Rectal smooth muscle tissue (tissue), 1 donor: ENCODE data around the gene VGF.
A peak's percentile ranks its signal among the peaks of the same experiment; 100 is the strongest.
"Not testable (repeated sequence)": the region's sequence is repeated elsewhere in the genome, so short reads cannot be mapped to it uniquely, and the experiment has no call there.

Experiments
- H3K27ac ChIP-seq: one replicate; pipeline ENCODE4 v1.7.0; 2013; ENCODE audit warnings: low read depth, low read length, inconsistent platforms
- H3K27me3 ChIP-seq: one replicate; pipeline ENCODE4 v1.7.0; 2013; ENCODE audit warnings: low read length; ENCODE audit not compliant: control insufficient read depth, insufficient read depth
- H3K36me3 ChIP-seq: one replicate; pipeline ENCODE4 v1.7.0; 2013; ENCODE audit warnings: low read length; ENCODE audit not compliant: control insufficient read depth, insufficient read depth
- H3K4me1 ChIP-seq: one replicate; pipeline ENCODE4 v1.7.0; 2013; ENCODE audit warnings: low read length; ENCODE audit not compliant: control insufficient read depth, insufficient read depth
- H3K4me3 ChIP-seq: one replicate; pipeline ENCODE4 v1.7.0; 2013; ENCODE audit warnings: low read length
- H3K9ac ChIP-seq: one replicate; pipeline ENCODE4 v1.7.0; 2013; ENCODE audit warnings: low read length

Gene VGF

GRCh38 chr7:101165075-101165957, at the start of gene VGF:
TSS of gene VGF (minus strand) at chr7:101165569. CDS start at chr7:101164843, 726 bp downstream.
- Histone ChIP-seq H3K9ac (no peak within 1 kb of the TSS), H3K27me3 (peaks cover 58% of the 10 kb centered on the region), H3K4me1 (peaks cover 2% of the 10 kb centered on the region)

GRCh38 chr7:101212014-101212413, 46.6 kb upstream of the VGF start:
- Histone ChIP-seq H3K4me1 (peaks cover 8% of the 10 kb centered on the region), H3K9ac (no peak overlapping the region), H3K27me3 (no peaks in the 10 kb centered on the region), H3K27ac (no peak overlapping the region), H3K36me3 (peaks cover 15% of the 10 kb centered on the region), H3K4me3 (no peak overlapping the region)

More at GRCh38 chr7:101165075-101165957, at the start of gene VGF:
- Histone ChIP-seq H3K27ac (no peak within 1 kb of the TSS), H3K36me3 (peaks cover 2% of the 10 kb centered on the region), H3K4me3 (peak within 1 kb of the TSS; percentile 47)

- H3K4me3 ChIP-seq = no peak overlapping the region
- H3K27me3 ChIP-seq = no peaks in the 10 kb centered on the region
- peaks cover 6% of the 10 kb centered on the region for H3K4me1 ChIP-seq
- no peak overlapping the region for H3K27ac ChIP-seq
- no peak overlapping the region for H3K9ac ChIP-seq
- peaks cover 16% of the 10 kb centered on the region for H3K36me3 ChIP-seq
These were observed 46.1 kb upstream of the VGF start for GRCh38 chr7:101211501-101211900.

GRCh38 chr7:101210143-101210542, 44.8 kb upstream of the VGF start:
- H3K36me3 ChIP-seq = peaks cover 16% of the 10 kb centered on the region
- H3K27ac ChIP-seq = no peak overlapping the region

GRCh38 chr7:101208794-101209193, 43.4 kb upstream of the VGF start:
- H3K36me3 ChIP-seq = peaks cover 16% of the 10 kb centered on the region
- no peaks in the 10 kb centered on the region for H3K4me1 ChIP-seq
- H3K4me3 ChIP-seq = no peak overlapping the region
- H3K27me3 ChIP-seq = no peaks in the 10 kb centered on the region
- H3K27ac ChIP-seq = no peak overlapping the region
- no peak overlapping the region for H3K9ac ChIP-seq

More at GRCh38 chr7:101210143-101210542, 44.8 kb upstream of the VGF start:
- Histone ChIP-seq H3K4me1 (no peaks in the 10 kb centered on the region), H3K27me3 (no peaks in the 10 kb centered on the region), H3K4me3 (no peak overlapping the region), H3K9ac (no peak overlapping the region)

GRCh38 chr7:101207459-101207858, 42.1 kb upstream of the VGF start:
- H3K4me3 ChIP-seq = no peak overlapping the region
- no peaks in the 10 kb centered on the region for H3K27me3 ChIP-seq
- H3K4me1 ChIP-seq = no peaks in the 10 kb centered on the region
- no peak overlapping the region for H3K27ac ChIP-seq
- peaks cover 16% of the 10 kb centered on the region for H3K36me3 ChIP-seq
- H3K9ac ChIP-seq = no peak overlapping the region

- Histone ChIP-seq H3K27ac (no peak overlapping the region), H3K36me3 (peaks cover 11% of the 10 kb centered on the region), H3K4me3 (no peak overlapping the region), H3K9ac (no peak overlapping the region), H3K27me3 (no peaks in the 10 kb centered on the region), H3K4me1 (no peaks in the 10 kb centered on the region)
These were observed 41.3 kb upstream of the VGF start for GRCh38 chr7:101206665-101207042.

- H3K4me1 ChIP-seq = no peaks in the 10 kb centered on the region
- H3K36me3 ChIP-seq = peaks cover 11% of the 10 kb centered on the region
- H3K4me3 ChIP-seq = no peak overlapping the region
- H3K9ac ChIP-seq = no peak overlapping the region
- H3K27ac ChIP-seq = no peak overlapping the region
- H3K27me3 ChIP-seq = peaks cover under 1% of the 10 kb centered on the region
These were observed 40.7 kb upstream of the VGF start for GRCh38 chr7:101205901-101206664.

GRCh38 chr7:101203740-101204738, 38.7 kb upstream of the VGF start:
- H3K4me1 ChIP-seq, H3K36me3 ChIP-seq, H3K27me3 ChIP-seq, H3K9ac ChIP-seq, H3K4me3 ChIP-seq, H3K27ac ChIP-seq: not testable (repeated sequence)

- Histone ChIP-seq H3K4me1 (no peaks in the 10 kb centered on the region), H3K27me3 (peaks cover 8% of the 10 kb centered on the region), H3K36me3 (peaks cover 2% of the 10 kb centered on the region), H3K9ac (no peak overlapping the region), H3K27ac (no peak overlapping the region), H3K4me3 (no peak overlapping the region)
These were observed 37.2 kb upstream of the VGF start for GRCh38 chr7:101202603-101202918.

GRCh38 chr7:101201695-101202602, 36.6 kb upstream of the VGF start:
- Histone ChIP-seq H3K27me3 (peaks cover 8% of the 10 kb centered on the region), H3K4me1 (no peaks in the 10 kb centered on the region), H3K4me3 (peak overlapping the region; percentile 38), H3K27ac (no peak overlapping the region), H3K36me3 (peaks cover 2% of the 10 kb centered on the region), H3K9ac (no peak overlapping the region)
